ENCODE measurements around the gene ZNF501. TPM values are rescaled to one million over a fixed set of nuclear protein-coding genes. Genes with fewer than 3 reads are reported as not detected.

ZNF501 gene
- total and polyA plus RNA-seq, 2 of the 13 experiments (the other 11 are each of a cell fraction or from before 2014, with no cell fraction given) = 2.4 to 2.8 TPM

GRCh38 chr3:44761424-44762169, 32.2 kb downstream of the ZNF501 start, which contains the start of the genes KIAA1143 and KIF15 (continued):
- TF ChIP-seq ZBTB2 (CRISPR knock-in tag; IDR thresholded peaks at IDR 0.05; ENCODE audit: low read depth) (peak; percentile 77; the same call in 1 of the 2 replicates), ZNF468 (CRISPR knock-in tag; IDR thresholded peaks at IDR 0.05) (peak; percentile 53; the same call in 1 of the 2 replicates), ATRX (CRISPR knock-in tag; IDR thresholded peaks at IDR 0.05; ENCODE audit: borderline replicate concordance) (no peak), GATAD2A (CRISPR knock-in tag; IDR thresholded peaks at IDR 0.05) (no peak; the same call in 1 of the 2 replicates), ZNF343 (CRISPR knock-in tag; IDR thresholded peaks at IDR 0.05) (no peak), SMC3 (IDR thresholded peaks at IDR 0.05; ENCODE audit: low read length) (no peak), RERE (CRISPR knock-in tag; IDR thresholded peaks at IDR 0.05; ENCODE audit: low read depth) (0 out of 2 replicates have a peak, but pooled peaks have one; percentile 19), ZSCAN20 (CRISPR knock-in tag; IDR thresholded peaks at IDR 0.05; ENCODE audit: borderline replicate concordance) (no peak), ZNF33B (CRISPR knock-in tag; IDR thresholded peaks at IDR 0.05) (no peak), ZNF264 (CRISPR knock-in tag; IDR thresholded peaks at IDR 0.05) (peak; percentile 30; the same call in 1 of the 2 replicates), ZNF546 (CRISPR knock-in tag; conservative IDR thresholded peaks at IDR 0.05) (peak; percentile 86; the same call in 1 of the 2 replicates), MAFK (conservative IDR thresholded peaks at IDR 0.05 in 1 of 2, IDR thresholded peaks at IDR 0.05 in 1 of 2; ENCODE audit: low read length in 2 of 2) (no peak), LRRFIP1 (CRISPR knock-in tag; conservative IDR thresholded peaks at IDR 0.05) (no peak), ZNF414 (CRISPR knock-in tag; IDR thresholded peaks at IDR 0.05) (peak; percentile 79; the same call in 1 of the 2 replicates), ZIK1 (CRISPR knock-in tag; IDR thresholded peaks at IDR 0.05; ENCODE audit: borderline replicate concordance, low read depth) (no peak), MAFG (CRISPR knock-in tag; IDR thresholded peaks at IDR 0.05) (no peak), PAX8 (CRISPR knock-in tag; IDR thresholded peaks at IDR 0.05; ENCODE audit: borderline replicate concordance) (0 out of 2 replicates have a peak, but pooled peaks have one; percentile 65), KDM3A (CRISPR knock-in tag; IDR thresholded peaks at IDR 0.05; ENCODE audit: low read depth) (peak; percentile 78; the same call in 1 of the 2 replicates), KMT2A (CRISPR knock-in tag; IDR thresholded peaks at IDR 0.05) (peak; percentile 99)

All from HepG2 (cell line).